Measurements from ENCODE around the gene DENND1A.

The DENND1A gene

DNA sequence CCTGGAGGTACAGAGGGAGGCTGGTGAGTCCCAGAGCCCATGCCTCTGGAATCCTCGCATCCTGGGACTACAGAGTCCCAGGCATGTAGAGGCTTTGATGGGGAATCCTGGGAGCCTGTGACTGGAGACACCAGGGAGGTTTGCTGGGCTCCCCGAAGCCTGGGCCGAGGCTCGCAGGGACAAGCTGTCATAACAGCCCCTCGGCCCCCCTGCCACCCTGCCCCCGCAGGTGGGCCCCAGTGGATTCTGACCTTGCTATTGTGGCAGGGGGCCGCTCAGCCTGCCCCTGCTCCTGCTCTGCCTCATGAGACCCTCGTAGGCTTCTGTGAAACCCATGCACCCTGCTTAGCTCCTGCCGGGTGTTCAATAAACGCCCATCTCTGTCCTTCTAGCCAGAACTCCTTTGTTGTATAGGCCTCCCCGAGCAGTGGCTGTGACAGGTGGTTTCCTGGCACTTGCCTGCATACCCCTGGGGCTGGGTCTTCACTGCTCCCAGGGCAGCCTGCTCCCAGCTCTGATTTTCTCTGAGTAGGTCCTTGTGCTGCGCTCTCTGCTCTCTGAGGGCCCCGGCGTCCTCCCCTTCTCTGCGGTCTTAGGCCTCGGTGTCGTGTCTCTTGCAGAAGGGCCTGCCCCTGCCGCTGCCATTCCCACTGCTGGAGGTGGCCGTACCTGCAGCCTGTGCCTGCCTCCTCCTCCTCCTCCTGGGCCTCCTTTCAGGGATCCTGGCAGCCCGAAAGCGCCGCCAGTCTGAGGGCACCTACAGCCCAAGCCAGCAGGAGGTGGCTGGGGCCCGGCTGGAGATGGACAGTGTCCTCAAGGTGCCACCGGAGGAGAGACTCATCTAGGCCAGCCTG lies 553.5 kb downstream of the DENND1A start:
- DNase-seq, result no peak

DNA sequence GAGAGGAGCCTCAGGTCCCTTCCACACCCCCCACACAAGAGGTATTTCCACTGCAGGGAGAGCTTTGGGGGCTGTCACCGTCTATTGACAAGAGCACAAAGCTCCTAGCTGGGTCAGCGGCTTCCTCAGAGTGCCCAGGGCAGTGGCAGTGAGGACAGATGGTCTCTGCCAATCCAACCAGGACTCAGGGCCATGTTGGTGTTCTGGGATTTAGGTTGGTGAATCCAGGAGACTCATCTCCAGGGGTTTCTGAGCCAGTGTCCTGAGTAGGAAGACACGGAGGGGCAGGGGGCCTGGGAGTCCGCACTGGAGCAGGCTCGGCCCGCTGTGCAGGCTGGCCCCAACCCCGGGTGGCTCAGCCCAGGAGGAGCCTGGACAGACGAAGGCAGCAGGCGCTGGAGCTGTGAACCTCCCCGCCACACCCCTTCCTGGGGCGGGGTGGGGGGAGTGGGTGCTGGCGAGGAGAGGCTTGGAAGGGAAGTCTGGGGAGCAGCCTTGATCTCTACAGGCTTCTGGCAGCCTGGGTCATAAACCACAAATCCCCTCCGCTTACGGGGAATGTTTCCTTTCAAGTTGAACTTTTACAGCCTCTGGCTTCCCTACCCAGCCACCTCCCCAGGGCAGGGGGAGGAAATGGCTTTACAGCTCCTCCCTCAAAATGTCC lies 554.3 kb downstream of the DENND1A start:
- no peak for DNase-seq

DNA sequence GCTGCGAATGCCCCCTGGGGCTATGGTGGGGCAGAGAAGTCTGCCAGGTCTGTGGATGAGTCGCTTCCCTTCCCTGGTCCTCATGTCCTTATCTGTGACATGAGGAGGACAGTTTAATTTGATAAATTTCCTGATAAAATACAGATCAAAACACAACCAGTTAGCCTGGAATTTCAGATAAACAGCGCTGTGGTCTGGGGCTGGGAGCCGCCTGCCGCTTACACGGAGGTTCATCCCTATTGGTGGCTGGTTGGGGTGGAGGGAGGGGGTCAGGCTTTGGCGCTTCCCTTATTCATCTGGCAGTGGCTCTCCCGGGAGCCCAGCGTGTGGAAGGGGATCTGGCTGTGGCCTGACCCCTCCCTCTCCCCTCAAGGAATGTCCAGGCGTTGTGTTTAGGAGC lies 556.0 kb downstream of the DENND1A start:
- no peak for DNase-seq

- DNase-seq, result no peak
Measured at GRCh38 chr9:123373447-123373923, 556.4 kb downstream of the DENND1A start.

DNA sequence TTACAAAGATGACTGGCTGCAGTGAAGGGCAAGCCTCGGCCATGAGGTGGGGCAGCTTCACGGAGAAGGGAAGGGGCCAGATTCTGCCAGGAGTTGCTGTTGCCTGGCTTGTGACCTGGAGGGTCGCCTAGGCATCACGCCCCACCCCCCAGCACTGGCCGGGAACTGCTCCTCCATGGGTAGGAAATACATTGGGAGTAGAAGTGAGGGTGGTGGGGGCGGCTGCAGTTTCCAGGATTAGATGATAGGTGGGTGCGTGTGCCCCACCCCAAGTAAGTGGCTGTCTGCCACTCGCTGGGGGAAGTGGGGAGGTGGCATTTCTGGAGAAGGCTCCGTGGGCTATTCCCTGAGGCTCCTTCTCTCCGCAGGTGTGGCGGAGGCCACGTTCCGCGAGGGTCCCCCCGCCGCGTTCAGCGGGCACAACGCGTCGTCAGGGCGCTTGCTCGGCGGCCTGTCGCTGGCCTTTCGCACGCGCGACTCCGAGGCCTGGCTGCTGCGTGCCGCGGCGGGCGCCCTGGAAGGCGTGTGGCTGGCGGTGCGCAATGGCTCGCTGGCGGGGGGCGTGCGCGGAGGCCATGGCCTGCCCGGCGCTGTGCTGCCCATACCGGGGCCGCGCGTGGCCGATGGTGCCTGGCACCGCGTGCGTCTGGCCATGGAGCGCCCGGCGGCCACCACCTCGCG lies 557.0 kb downstream of the DENND1A start:
- DNase-seq, result no peak

- no peak for DNase-seq
Measured at GRCh38 chr9:123371805-123372590, 557.9 kb downstream of the DENND1A start.

DNA sequence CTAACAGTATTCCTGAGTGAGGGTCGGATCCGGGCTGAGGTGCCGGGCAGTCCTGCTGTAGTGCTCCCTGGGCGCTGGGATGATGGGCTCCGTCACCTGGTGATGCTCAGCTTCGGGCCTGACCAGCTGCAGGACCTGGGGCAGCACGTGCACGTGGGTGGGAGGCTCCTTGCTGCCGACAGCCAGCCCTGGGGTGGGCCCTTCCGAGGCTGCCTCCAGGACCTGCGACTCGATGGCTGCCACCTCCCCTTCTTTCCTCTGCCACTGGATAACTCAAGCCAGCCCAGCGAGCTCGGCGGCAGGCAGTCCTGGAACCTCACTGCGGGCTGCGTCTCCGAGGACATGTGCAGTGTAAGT lies 558.7 kb downstream of the DENND1A start:
- DNase-seq, result no peak

DNA sequence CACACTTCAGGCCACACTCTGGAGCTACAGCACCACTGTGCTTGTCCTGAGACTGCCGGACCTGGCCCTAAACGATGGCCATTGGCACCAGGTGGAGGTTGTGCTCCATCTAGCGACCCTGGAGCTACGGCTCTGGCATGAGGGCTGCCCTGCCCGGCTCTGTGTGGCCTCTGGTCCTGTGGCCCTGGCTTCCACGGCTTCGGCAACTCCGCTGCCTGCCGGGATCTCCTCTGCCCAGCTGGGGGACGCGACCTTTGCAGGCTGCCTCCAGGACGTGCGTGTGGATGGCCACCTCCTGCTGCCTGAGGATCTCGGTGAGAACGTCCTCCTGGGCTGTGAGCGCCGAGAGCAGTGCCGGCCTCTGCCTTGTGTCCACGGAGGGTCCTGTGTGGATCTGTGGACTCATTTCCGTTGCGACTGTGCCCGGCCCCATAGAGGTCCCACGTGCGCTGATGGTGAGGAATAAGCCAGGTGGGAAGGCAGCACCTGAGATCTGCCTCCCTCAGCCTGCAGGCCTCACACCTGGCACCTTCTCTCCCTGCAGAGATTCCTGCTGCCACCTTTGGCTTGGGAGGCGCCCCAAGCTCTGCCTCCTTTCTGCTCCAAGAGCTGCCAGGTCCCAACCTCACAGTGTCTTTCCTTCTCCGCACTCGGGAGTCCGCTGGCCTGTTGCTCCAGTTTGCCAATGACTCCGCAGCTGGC lies 559.2 kb downstream of the DENND1A start:
- DNase-seq, result no peak

GRCh38 chr9:123370108-123370507 lies 559.8 kb downstream of the DENND1A start:
- DNase-seq, result no peak

DNA sequence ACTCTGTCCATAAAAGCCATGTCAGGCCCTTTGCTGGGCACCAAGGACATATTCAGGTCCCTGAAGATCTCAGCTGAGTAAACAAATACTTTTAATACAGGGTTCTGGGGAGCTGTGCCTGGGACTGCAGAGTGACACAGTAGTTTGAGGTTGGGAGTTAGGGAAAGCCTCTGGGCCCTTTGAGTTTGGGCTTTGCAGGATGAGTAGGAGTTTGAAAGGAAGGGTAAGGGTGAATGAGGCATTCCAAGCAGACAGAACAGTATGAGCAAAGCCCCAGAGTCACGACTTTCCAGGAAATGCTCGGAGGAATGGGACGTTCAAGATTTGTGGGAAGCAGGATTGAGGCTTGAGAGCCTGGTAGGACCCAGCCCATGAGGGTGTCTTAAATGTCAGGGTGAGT lies 560.6 kb downstream of the DENND1A start:
- DNase-seq, result no peak

DNA sequence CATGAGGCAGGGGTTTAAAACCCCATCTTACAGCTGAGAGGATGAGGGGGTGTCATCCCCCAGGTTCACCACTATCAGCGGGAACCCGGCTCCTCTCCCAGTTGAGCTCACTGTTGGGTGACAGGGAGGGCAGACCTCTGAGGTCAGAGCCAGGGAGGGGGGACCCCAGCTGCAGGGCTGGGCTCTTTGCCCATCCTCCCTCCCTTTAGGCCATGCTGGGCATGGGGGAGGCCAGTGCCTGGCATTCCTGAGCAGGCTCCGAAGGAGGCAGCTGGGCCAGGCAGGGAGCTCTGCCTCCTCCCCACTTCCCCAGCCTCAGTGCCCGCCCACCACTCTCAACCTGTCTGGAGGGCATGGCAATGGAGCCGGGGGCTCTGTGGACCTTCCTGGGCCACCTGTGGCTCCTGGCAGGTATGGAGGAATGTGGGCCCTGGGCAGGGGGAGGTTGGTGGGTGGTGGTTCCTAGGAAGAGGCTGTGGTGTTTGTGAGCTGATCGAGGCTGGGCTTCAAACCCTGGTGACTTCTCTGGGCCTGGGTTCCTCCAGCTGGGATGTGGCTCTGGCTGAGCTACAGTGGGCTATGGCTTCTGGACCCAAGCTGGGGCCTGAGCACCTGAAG lies 561.3 kb downstream of the DENND1A start:
- no peak for DNase-seq

DNA sequence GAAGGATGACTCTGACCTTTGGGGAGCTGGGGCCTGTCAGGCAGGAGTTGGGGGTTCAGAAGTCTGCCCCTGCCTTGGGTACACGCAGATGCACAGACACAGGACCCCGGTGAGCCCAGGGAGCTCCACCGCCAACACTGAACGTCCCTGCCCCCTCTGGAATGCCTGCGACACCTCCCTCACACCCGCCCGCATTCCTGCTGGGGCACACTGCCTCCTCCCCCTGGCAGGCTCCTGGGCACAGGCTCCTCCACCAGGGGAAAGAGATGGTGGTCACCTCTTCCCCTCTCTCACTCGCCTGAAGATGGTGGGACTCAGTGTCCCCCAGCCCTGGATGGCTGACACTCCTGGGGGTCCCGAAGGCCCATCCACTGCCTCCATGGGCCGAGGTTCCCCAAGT lies 561.9 kb downstream of the DENND1A start:
- DNase-seq, result no peak

- no peak for DNase-seq
Measured at GRCh38 chr9:123365881-123366528, 563.9 kb downstream of the DENND1A start.

- no peak for DNase-seq
Measured at GRCh38 chr9:123365287-123365880, 564.5 kb downstream of the DENND1A start.

DNA sequence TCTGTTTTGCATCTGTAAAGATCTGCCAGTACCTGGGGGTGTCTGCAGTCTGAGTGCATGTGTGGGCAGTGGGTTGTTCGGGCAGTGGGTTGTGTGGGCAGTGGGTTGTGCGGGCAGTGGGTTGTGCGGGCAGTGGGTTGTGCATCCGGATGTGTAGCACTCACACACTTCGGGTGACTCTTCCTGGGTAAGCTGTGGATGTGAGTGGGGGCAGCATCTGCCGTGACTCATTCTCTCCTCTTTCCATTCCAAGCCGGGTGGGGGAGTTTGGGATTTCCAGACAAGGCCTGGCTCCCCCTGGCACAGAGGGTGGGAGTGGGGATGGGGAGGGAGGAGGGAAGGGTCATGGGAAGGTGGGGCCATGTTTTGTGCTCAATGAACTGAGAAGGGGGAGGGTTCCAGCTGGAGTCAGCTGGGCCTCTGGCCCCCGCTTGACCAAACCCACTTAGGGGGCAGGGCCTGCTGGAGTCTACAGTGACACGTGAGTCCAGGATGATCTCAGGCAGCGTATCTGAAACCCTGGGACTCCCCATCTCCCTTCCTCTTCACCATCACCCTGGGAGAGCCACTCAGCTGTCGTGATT lies 565.6 kb downstream of the DENND1A start:
- DNase-seq, result no peak

DNA sequence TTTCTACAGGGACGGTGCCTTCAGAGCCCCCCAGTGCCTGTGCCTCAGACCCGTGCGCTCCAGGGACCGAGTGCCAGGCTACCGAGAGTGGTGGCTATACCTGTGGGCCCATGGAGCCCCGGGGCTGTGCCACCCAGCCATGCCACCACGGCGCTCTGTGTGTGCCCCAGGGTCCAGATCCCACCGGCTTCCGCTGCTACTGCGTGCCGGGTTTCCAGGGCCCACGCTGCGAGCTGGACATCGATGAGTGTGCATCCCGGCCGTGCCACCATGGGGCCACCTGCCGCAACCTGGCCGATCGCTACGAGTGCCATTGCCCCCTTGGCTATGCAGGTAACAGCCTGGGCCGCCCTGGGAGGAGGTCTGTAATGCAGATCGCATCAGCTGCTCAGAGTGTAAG lies 567.1 kb downstream of the DENND1A start:
- no peak for DNase-seq

- no peak for DNase-seq
Measured at GRCh38 chr9:123361731-123362510, 568.0 kb downstream of the DENND1A start.

DNA sequence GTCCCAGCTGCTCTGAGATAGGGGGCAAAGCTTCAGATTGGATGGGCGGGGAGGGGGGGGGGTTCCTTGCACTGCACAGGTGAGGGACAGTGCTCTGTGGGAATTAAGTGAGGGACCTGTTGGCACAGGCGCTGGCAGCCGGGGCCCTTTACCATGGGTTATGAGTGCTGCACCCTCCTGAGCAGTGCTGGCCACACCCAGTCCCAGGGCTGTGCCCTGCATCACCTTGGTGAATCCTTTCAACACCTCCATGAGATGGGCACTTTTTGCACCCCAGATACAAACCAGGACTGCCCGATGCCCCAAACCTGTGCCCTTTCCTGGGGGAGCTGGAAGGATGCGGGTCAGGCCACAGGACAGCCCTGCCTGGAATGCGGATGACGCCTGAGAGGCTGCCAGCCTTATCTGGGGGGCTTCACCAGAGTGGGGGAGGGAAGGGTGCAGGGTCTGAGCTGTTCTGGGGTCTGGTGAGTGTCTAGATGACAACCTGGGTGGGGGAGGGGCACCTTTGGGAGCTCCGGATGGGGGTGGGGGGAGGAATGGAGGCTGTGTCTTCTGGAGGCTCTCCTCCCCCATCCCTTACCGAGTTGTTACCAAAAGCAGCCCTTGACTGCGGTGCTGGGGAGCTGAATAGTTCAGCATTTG lies 568.7 kb downstream of the DENND1A start:
- DNase-seq, result no peak

All from activated naive CD4-positive, alpha-beta T cell treated with Interleukin-2 at 50 U/mL for 16 hours (primary cell).